22Rv1 (cell line): ENCODE results near the gene LSM7.

Experiments used
- H3K27ac ChIP-seq: fragments of 450-650 bp; 2 replicates; pipeline ENCODE4 v1.5.1; 2017
- ZFX ChIP-seq: fragments of 450-650 bp; IDR thresholded peaks from 2 replicates; pipeline ENCODE4 v1.6.1; 2017; ENCODE audit warnings: antibody characterized with exemption, borderline replicate concordance
- TF ChIP-seq, protein P1 (sequence below): fragments of 450-650 bp; IDR thresholded peaks from 2 replicates; pipeline ENCODE4 v1.5.1; 2017; ENCODE audit warnings: mild to moderate bottlenecking

The LSM7 gene

DNA sequence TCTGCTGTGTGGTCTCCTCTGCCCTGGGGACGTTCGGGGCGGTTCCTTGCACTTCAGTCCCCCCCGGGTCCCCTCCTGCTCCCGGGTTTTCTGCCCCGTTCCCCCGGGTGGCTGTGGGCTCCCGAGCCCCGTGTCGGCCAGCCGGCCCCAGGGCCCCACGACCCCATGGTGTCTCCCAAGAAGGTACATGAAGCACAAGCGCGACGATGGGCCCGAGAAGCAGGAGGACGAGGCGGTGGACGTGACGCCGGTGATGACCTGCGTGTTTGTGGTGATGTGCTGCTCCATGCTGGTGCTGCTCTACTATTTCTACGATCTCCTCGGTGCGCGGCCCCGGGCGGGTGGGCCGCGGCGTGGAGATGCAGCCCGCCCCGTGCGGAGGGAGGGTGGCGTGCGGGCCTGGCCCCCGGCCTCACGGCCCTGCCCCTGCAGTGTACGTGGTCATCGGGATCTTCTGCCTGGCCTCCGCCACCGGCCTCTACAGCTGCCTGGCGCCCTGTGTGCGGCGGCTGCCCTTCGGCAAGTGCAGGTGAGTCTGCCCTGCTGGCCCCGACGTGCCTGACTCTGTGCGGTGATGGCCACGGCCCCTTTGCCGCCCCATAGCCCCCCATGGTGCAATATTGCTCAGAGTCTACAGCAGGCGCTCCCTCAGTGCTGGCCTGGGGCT lies 11.4 kb upstream of the LSM7 start:
- H3K27ac ChIP-seq, result no peak overlapping the region
- TF ChIP-seq, protein P1, sequence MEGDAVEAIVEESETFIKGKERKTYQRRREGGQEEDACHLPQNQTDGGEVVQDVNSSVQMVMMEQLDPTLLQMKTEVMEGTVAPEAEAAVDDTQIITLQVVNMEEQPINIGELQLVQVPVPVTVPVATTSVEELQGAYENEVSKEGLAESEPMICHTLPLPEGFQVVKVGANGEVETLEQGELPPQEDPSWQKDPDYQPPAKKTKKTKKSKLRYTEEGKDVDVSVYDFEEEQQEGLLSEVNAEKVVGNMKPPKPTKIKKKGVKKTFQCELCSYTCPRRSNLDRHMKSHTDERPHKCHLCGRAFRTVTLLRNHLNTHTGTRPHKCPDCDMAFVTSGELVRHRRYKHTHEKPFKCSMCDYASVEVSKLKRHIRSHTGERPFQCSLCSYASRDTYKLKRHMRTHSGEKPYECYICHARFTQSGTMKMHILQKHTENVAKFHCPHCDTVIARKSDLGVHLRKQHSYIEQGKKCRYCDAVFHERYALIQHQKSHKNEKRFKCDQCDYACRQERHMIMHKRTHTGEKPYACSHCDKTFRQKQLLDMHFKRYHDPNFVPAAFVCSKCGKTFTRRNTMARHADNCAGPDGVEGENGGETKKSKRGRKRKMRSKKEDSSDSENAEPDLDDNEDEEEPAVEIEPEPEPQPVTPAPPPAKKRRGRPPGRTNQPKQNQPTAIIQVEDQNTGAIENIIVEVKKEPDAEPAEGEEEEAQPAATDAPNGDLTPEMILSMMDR, result no peak
- TF ChIP-seq ZFX, result no peak

DNA sequence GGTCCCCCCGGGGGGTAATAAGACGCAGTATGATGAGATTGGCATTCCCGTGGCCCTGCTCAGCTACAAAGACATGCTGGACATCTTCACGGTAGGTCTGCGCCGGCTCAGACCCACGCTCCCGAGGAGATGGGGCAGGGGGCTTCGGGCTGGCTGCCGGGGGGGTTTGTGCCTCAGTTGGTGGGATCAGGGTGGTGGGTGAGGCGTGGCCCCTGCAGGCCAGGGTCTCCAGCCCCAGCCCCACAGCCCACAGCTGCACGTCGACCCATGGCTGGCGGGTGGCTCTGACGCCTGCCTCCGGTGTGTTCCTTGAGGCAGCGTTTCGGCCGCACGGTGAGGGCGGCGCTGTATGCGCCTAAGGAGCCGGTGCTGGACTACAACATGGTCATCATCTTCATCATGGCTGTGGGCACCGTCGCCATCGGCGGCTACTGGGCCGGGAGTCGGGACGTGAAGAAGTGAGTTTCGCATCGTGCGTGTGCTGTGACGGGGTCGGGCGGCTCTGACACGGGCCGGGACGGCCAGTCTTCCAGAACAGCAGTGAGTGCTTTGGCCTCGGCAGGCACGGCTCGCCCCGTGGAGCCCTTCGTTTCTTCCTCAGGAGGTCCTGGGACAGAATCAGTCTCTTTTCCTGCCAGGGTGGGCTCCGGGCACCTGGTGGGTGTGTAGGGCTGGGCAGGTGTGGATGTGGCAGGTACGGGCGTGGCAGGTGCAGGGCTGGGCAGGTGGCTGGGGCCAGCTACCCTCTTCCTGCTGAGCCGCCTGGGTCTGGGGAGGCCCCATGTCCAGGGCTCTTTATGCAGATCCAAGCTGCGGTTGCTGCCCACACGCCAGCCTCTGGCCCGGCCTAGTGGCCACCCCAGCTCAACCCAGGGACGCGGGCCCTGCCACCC lies 10.6 kb upstream of the LSM7 start:
- no peak overlapping the region for H3K27ac ChIP-seq
- no peak for TF ChIP-seq ZFX
- TF ChIP-seq, protein P1, result no peak

DNA sequence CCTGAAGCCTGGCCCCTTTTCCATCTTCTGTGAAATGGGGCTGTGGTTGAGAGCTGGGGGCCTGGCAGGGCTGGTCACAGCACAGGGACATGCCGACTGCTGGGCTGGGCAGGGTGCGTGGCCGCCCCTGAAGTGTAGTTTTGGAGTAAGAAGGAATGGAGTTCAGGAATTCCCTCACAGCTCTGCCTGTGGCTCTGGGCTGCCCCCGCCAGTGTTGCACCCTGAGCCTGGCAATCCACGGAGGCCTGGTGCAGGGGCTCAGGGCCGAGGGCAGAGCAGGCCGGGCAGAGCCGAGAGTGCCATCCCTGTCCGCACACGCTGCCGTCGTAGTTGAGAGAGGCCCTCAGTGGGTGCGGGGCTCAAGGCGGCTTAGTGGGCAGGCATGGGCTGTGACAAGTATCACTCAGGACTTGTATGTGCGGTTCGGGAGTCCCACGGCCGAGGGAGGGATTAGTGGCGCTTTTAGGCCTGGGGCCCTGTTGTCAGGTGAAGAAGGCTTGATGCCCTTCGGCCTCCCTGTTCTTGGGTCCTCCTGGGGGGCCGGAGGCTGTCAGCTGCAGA lies 9.7 kb upstream of the LSM7 start:
- no peak overlapping the region for H3K27ac ChIP-seq
- TF ChIP-seq, protein P1, result no peak
- TF ChIP-seq ZFX, result no peak

DNA sequence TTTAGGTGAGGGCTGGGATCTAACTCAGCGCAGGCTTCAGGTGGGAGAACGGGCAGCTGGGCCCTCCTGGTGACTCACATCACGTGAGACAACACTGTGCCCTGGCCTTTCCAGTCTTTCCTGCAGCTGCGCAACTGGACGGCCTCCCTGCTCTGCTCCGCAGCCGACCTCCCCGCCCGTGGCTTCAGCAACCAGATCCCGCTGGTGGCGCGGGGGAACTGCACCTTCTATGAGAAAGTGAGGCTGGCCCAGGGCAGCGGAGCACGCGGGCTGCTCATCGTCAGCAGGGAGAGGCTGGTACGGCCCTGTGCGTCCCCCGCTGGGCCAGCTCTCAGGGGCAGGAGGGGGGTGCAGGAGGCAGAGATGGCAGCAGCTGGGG lies 8.9 kb upstream of the LSM7 start:
- TF ChIP-seq, protein P1, result no peak
- TF ChIP-seq ZFX, result no peak
- H3K27ac ChIP-seq, result no peak overlapping the region

DNA sequence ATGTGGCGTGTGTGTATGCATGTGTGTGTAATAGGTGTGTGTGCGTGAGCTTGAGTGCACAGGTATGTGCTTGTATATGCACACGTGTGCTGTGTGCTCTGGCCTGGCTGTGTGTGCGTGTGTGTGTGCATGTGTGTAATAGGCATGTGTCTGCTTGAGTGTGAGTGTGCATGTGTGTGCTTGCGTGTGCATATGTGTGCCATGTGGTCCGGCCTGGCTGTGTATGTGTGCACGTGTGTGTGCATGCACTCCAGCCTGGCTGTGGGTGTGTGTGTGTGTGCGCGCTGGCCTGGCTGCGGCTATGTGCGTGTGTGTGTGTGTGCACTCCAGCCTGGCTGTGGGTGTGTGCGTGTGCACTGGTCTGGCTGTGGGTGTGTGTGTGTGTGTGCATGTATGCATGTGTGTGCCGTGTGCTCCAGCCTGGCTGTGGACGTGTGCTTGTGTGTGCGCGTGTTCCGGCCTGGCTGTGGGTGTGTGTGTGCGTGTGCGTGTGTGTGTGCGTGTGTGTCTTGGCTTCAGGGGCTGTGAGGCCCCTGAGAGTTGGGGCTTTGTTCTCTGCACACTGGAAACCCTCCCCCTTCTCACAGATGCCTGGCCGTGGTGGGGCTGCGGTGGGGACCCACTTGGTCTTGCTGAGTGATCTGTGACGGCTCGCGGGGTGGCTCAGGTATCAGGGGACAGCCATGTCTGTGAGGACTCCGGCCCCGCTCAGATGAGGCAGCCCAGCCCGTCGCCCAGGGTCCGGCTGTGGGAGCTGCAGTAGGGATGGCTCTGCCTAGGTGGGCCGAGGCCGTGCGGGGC lies 8.3 kb upstream of the LSM7 start:
- no peak overlapping the region for H3K27ac ChIP-seq

DNA sequence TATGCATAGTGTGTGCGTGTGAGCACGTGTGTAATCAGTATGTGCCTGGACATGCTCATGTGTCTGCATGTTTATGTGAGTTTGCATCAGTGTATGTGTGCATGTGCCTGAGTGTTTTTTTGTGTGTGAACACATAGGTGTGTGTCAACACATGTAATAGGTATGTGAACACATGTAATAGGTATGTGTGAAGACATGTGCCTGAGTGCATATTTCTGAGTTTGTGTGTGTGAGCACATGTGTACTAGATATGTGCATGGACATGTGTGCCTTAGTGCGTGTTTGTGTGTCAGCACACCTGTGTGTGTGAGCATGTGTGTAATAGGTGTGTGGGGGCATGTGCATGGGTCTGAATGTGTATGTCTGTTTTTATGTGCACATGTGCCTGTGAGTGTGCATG lies 7.5 kb upstream of the LSM7 start:
- TF ChIP-seq ZFX, result no peak
- TF ChIP-seq, protein P1, result no peak
- H3K27ac ChIP-seq, result no peak overlapping the region

More for the DNA sequence above, 8.3 kb upstream of the LSM7 start:
- TF ChIP-seq, protein P1, result no peak
- TF ChIP-seq ZFX, result no peak
